NCI-H748 treated with DMSO at 0.1 percent for 48 hours (cell line): ENCODE measurements around the gene MAN2A1.

Experiments used
- DNase-seq: peaks from one replicate; lab custom pipeline; 2025; lab: John Stamatoyannopoulos, UW

MAN2A1 gene

GRCh38 chr5:109689740-109690241 lies at the start of gene MAN2A1:
Gene MAN2A1, plus strand, starts transcription at chr5:109689927. Its CDS starts 491 bp downstream, at chr5:109690418.
- peak; percentile 17 for DNase-seq

GRCh38 chr5:109640976-109641375 lies 48.8 kb upstream of the MAN2A1 start:
- no peak for DNase-seq

GRCh38 chr5:109643791-109644350 lies 45.9 kb upstream of the MAN2A1 start:
- DNase-seq, result no peak

- no peak for DNase-seq
Observed at GRCh38 chr5:109644829-109645228, 44.9 kb upstream of the MAN2A1 start.

- DNase-seq, result no peak
Observed at GRCh38 chr5:109645707-109646192, 44.0 kb upstream of the MAN2A1 start.

- DNase-seq, result no peak
Observed at GRCh38 chr5:109649318-109649717, 40.4 kb upstream of the MAN2A1 start.

- no peak for DNase-seq
Observed at GRCh38 chr5:109650493-109650892, 39.2 kb upstream of the MAN2A1 start.

- DNase-seq, result no peak
Observed at GRCh38 chr5:109652096-109652495, 37.6 kb upstream of the MAN2A1 start.

- no peak for DNase-seq
Observed at GRCh38 chr5:109653042-109653441, 36.7 kb upstream of the MAN2A1 start.

GRCh38 chr5:109653561-109654239 lies 36.0 kb upstream of the MAN2A1 start:
- DNase-seq, result no peak

- no peak for DNase-seq
Observed at GRCh38 chr5:109654455-109654854, 35.3 kb upstream of the MAN2A1 start.

- DNase-seq, result no peak
Observed at GRCh38 chr5:109655841-109656240, 33.9 kb upstream of the MAN2A1 start.

GRCh38 chr5:109656829-109657228 lies 32.9 kb upstream of the MAN2A1 start:
- no peak for DNase-seq

GRCh38 chr5:109659901-109660300 lies 29.8 kb upstream of the MAN2A1 start:
- no peak for DNase-seq

GRCh38 chr5:109660301-109660700 lies 29.4 kb upstream of the MAN2A1 start:
- DNase-seq, result no peak

GRCh38 chr5:109668237-109668636 lies 21.5 kb upstream of the MAN2A1 start:
- DNase-seq, result no peak

- no peak for DNase-seq
Observed at GRCh38 chr5:109668668-109669422, 20.9 kb upstream of the MAN2A1 start.

GRCh38 chr5:109669991-109670706 lies 19.6 kb upstream of the MAN2A1 start:
- DNase-seq, result no peak

- no peak for DNase-seq
Observed at GRCh38 chr5:109671136-109671535, 18.6 kb upstream of the MAN2A1 start.

GRCh38 chr5:109674596-109674995 lies 15.1 kb upstream of the MAN2A1 start:
- no peak for DNase-seq

GRCh38 chr5:109676920-109677319 lies 12.8 kb upstream of the MAN2A1 start:
- DNase-seq, result no peak

GRCh38 chr5:109678447-109678846 lies 11.3 kb upstream of the MAN2A1 start:
- DNase-seq, result no peak
